A549 (cell line): ENCODE data around the gene SLC16A10.

Experiments
- BHLHE40 ChIP-seq: IDR thresholded peaks from 2 replicates; pipeline ENCODE4 v1.6.1; 2012; ENCODE audit warnings: low read depth, low read length, inconsistent platforms
- CTCF ChIP-seq: fragments of >200 bp; sonication (Bioruptor Twin); formaldehyde crosslinking; IDR thresholded peaks from 3 replicates; pipeline ENCODE4 v1.5.1; 2016
- EP300 ChIP-seq, 2 experiments: fragments of >200 bp; sonication (Bioruptor Twin); formaldehyde crosslinking; IDR thresholded peaks; 2 replicates in 1 of 2; 3 replicates in 1 of 2; pipeline ENCODE4 v1.6.1; 2016 to 2017
- ESRRA ChIP-seq: fragments of 150-350 bp; IDR thresholded peaks from 2 replicates; pipeline ENCODE4 v1.6.1; 2014; ENCODE audit warnings: mild to moderate bottlenecking, low read length, borderline replicate concordance
- FOXS1 ChIP-seq: fragments of 250-450 bp; sonication (Bioruptor Pico); IDR thresholded peaks from 2 replicates; pipeline ENCODE4 v1.5.0; 2020; ENCODE audit warnings: mild to moderate bottlenecking, moderate library complexity
- HDAC2 ChIP-seq: fragments of 200-600 bp; sonication (generic); IDR thresholded peaks from 2 replicates; pipeline ENCODE4 v1.6.1; 2016
- HES2 ChIP-seq: fragments of >200 bp; sonication (Bioruptor Twin); formaldehyde crosslinking; IDR thresholded peaks from 2 replicates; pipeline ENCODE4 v1.6.1; 2016
- MAFK ChIP-seq: fragments of 450-650 bp; IDR thresholded peaks from 2 replicates; pipeline ENCODE4 v1.6.1; 2014; ENCODE audit not compliant: partially characterized antibody
- MAX ChIP-seq: IDR thresholded peaks from 2 replicates; pipeline ENCODE4 v1.6.1; 2012
- PHF8 ChIP-seq: fragments of 200-600 bp; sonication (generic); IDR thresholded peaks from 2 replicates; pipeline ENCODE4 v1.6.1; 2016; ENCODE audit warnings: low read depth, mild to moderate bottlenecking, antibody characterized with exemption, moderate library complexity, borderline replicate concordance
- POLR2A ChIP-seq: IDR thresholded peaks from 2 replicates; pipeline ENCODE4 v1.6.1; 2012; ENCODE audit warnings: mild to moderate bottlenecking, low read length
- RAD21 ChIP-seq, 2 experiments: fragments of >200 bp in 1 of 2; sonication (Bioruptor Twin) in 1 of 2; formaldehyde crosslinking in 1 of 2; IDR thresholded peaks in 1 of 2; conservative IDR thresholded peaks in 1 of 2; 2 replicates in 1 of 2; 3 replicates in 1 of 2; pipeline ENCODE4 v1.6.1; 2012 to 2018; ENCODE audit warnings: inconsistent platforms in 1 of 2
- REST ChIP-seq: fragments of 200-600 bp; sonication (generic); IDR thresholded peaks from 2 replicates; pipeline ENCODE4 v1.6.1; 2016; ENCODE audit warnings: antibody characterized with exemption, mild to moderate bottlenecking, moderate library complexity
- SMC3 ChIP-seq: fragments of >200 bp; sonication (Bioruptor Twin); formaldehyde crosslinking; IDR thresholded peaks from 3 replicates; pipeline ENCODE4 v1.6.1; 2018; ENCODE audit warnings: inconsistent platforms

- TF ChIP-seq CTCF = no peak
- TF ChIP-seq EP300 (IDR thresholded peaks at IDR 0.05) = no peak
- no peak for TF ChIP-seq MAX
- TF ChIP-seq HDAC2 = no peak
- no peak for TF ChIP-seq RAD21 (conservative IDR thresholded peaks at IDR 0.05 in 1 of 2, IDR thresholded peaks at IDR 0.05 in 1 of 2)
- TF ChIP-seq PHF8 = no peak
- TF ChIP-seq POLR2A = no peak
- TF ChIP-seq SMC3 = no peak
- no peak for TF ChIP-seq BHLHE40
- no peak for TF ChIP-seq MAFK
- no peak for TF ChIP-seq REST
- no peak for TF ChIP-seq FOXS1 (CRISPR knock-in tag)
- TF ChIP-seq HES2 = no peak
- no peak for TF ChIP-seq ESRRA
Measured at GRCh38 chr6:111278731-111279130, 191.4 kb downstream of the SLC16A10 start.
